IMR-90 (cell line): ENCODE data around the gene FOXK1. TPM values are rescaled to one million over a fixed set of nuclear protein-coding genes. Genes with fewer than 3 reads are reported as not detected.
A peak's percentile ranks its signal among the peaks of the same experiment; 100 is the strongest.

Experiments
- ATAC-seq: fragments of 200-7000 bp; cut with Tn5 transposase; 2 replicates; pipeline ENCODE4 v1.9.1; 2020; ENCODE audit warnings: low read depth, mild to moderate bottlenecking, moderate library complexity
- BruUV-seq: library from RNA; stranded (reverse); fragments of 400-500 nt; replicated peaks from 2 replicates; lab custom pipeline; 2021; lab: Mats Ljungman, UMichigan
- CTCF ChIA-PET: fragments of 300-600 bp; formaldehyde crosslinking; extraction: SDS; loops from one replicate; lab custom pipeline; 2021; ENCODE audit warnings: antibody characterized with exemption; lab: Yijun Ruan, JAX
- POLR2A ChIA-PET: fragments of 300-600 bp; sonication (Branson Sonifier 250); formaldehyde crosslinking; loops from one replicate; lab custom pipeline; 2022; ENCODE audit warnings: antibody characterized with exemption; ENCODE audit not compliant: unreplicated experiment; lab: Charles Lee
- DNase-seq: peaks from one replicate; pipeline ENCODE4 v3.0.0; 2013
- H2AFZ ChIP-seq: replicated peaks from 2 replicates; pipeline ENCODE3; 2013; ENCODE audit warnings: low read length, mild to moderate bottlenecking; ENCODE audit not compliant: poor library complexity
- H2AK5ac ChIP-seq: 2 replicates; pipeline ENCODE4 v1.6.1; 2013; ENCODE audit warnings: low read depth, low read length, inconsistent platforms
- H2AK9ac ChIP-seq: replicated peaks from 2 replicates; pipeline ENCODE3; 2013; ENCODE audit warnings: mild to moderate bottlenecking, low read depth, low read length, moderate library complexity; ENCODE audit not compliant: poor library complexity
- H2BK120ac ChIP-seq: 2 replicates; pipeline ENCODE4 v1.6.1; 2013; ENCODE audit warnings: low read depth, low read length, inconsistent platforms
- H2BK15ac ChIP-seq: 3 replicates; pipeline ENCODE4 v1.6.1; 2013; ENCODE audit warnings: low read depth, low read length, inconsistent platforms
- H2BK20ac ChIP-seq: 2 replicates; pipeline ENCODE4 v1.6.1; 2013; ENCODE audit warnings: low read depth, mild to moderate bottlenecking, inconsistent platforms, low read length, moderate library complexity
- H2BK5ac ChIP-seq: 2 replicates; pipeline ENCODE4 v1.6.1; 2013; ENCODE audit warnings: mild to moderate bottlenecking, low read depth, low read length, inconsistent platforms; ENCODE audit not compliant: poor library complexity, severe bottlenecking
- H3K14ac ChIP-seq: replicated peaks from 2 replicates; pipeline ENCODE4 v1.6.1; 2013; ENCODE audit warnings: low read depth, low read length, inconsistent platforms
- H3K18ac ChIP-seq: 2 replicates; pipeline ENCODE4 v1.6.1; 2013; ENCODE audit warnings: low read depth, low read length, control low read depth
- H3K23ac ChIP-seq: 2 replicates; pipeline ENCODE4 v1.6.1; 2013; ENCODE audit warnings: low read depth, low read length, inconsistent platforms
- H3K27ac ChIP-seq: 2 replicates; pipeline ENCODE4 v1.5.1; 2013; ENCODE audit warnings: mild to moderate bottlenecking, control low read depth, low read length; ENCODE audit not compliant: insufficient read depth
- H3K27me3 ChIP-seq: 2 replicates; pipeline ENCODE4 v1.6.1; 2013; ENCODE audit warnings: low read length; ENCODE audit not compliant: control insufficient read depth, insufficient read depth
- H3K36me3 ChIP-seq: 2 replicates; pipeline ENCODE4 v1.6.1; 2013; ENCODE audit warnings: low read length, mixed read lengths; ENCODE audit not compliant: control insufficient read depth, insufficient read depth
- H3K4ac ChIP-seq: 2 replicates; pipeline ENCODE4 v1.6.1; 2013; ENCODE audit warnings: low read depth, low read length, inconsistent platforms
- H3K4me1 ChIP-seq: 2 replicates; pipeline ENCODE4 v1.6.1; 2013; ENCODE audit warnings: low read length, mixed read lengths; ENCODE audit not compliant: control insufficient read depth, insufficient read depth
- H3K4me2 ChIP-seq: 2 replicates; pipeline ENCODE4 v1.6.1; 2013; ENCODE audit warnings: low read depth, mild to moderate bottlenecking, control low read depth, low read length, moderate library complexity
- H3K4me3 ChIP-seq: 2 replicates; pipeline ENCODE4 v1.5.1; 2013; ENCODE audit warnings: low read depth, mild to moderate bottlenecking, control low read depth, low read length, moderate library complexity; ENCODE audit not compliant: insufficient read depth
- H3K56ac ChIP-seq: 2 replicates; pipeline ENCODE4 v1.6.1; 2013; ENCODE audit warnings: low read length, inconsistent platforms; ENCODE audit not compliant: insufficient read depth; ENCODE audit errors: extremely low read depth
- H3K79me1 ChIP-seq, 2 experiments: 2 replicates each; pipeline ENCODE4 v1.6.1; 2013; ENCODE audit warnings: low read length in 2 of 2, inconsistent platforms in 1 of 2, low read depth in 1 of 2
- H3K9ac ChIP-seq: 2 replicates; pipeline ENCODE4 v1.6.1; 2013; ENCODE audit warnings: low read depth, low read length, control low read depth
- H3K9me1 ChIP-seq: 2 replicates; pipeline ENCODE4 v1.6.1; 2013; ENCODE audit warnings: low read length, inconsistent platforms; ENCODE audit not compliant: insufficient read depth
- H3K9me3 ChIP-seq: 2 replicates; pipeline ENCODE4 v1.6.1; 2013; ENCODE audit warnings: low read length; ENCODE audit not compliant: control insufficient read depth, insufficient read depth
- H4K20me1 ChIP-seq: 2 replicates; pipeline ENCODE4 v1.6.1; 2013; ENCODE audit warnings: low read length, inconsistent platforms; ENCODE audit not compliant: insufficient read depth
- H4K5ac ChIP-seq: 2 replicates; pipeline ENCODE4 v1.6.1; 2013; ENCODE audit warnings: mild to moderate bottlenecking, low read depth, low read length, control low read depth
- H4K8ac ChIP-seq, 2 experiments: 2 replicates each; pipeline ENCODE4 v1.6.1; 2013; ENCODE audit warnings: low read depth in 2 of 2, low read length in 2 of 2, control low read depth in 1 of 2, inconsistent platforms in 1 of 2
- H4K91ac ChIP-seq: 2 replicates; pipeline ENCODE4 v1.6.1; 2013; ENCODE audit warnings: low read depth, low read length, inconsistent platforms; ENCODE audit not compliant: insufficient read depth
- BHLHE40 ChIP-seq: fragments of 150-350 bp; IDR thresholded peaks from 2 replicates; pipeline ENCODE4 v1.6.1; 2016; ENCODE audit warnings: mild to moderate bottlenecking, low read depth, low read length
- CHD1 ChIP-seq: IDR thresholded peaks from 2 replicates; pipeline ENCODE4 v1.6.1; 2012; ENCODE audit warnings: low read depth, low read length, improper control_type of control experiment
- FOS ChIP-seq: fragments of 150-350 bp; IDR thresholded peaks from 2 replicates; pipeline ENCODE4 v1.6.1; 2016; ENCODE audit warnings: low read depth, low read length
- MAFK ChIP-seq: IDR thresholded peaks from 2 replicates; pipeline ENCODE4 v1.6.1; 2012; ENCODE audit warnings: low read depth, low read length, improper control_type of control experiment
- MAZ ChIP-seq: IDR thresholded peaks from 2 replicates; pipeline ENCODE4 v1.6.1; 2012; ENCODE audit warnings: low read depth, mild to moderate bottlenecking, low read length, improper control_type of control experiment, moderate library complexity, borderline replicate concordance
- NFE2L2 ChIP-seq: fragments of 150-350 bp; IDR thresholded peaks from 2 replicates; pipeline ENCODE4 v1.6.1; 2016; ENCODE audit warnings: low read depth, mild to moderate bottlenecking, low read length
- POLR2A ChIP-seq: IDR thresholded peaks from 2 replicates; pipeline ENCODE4 v1.6.1; 2012; ENCODE audit warnings: mild to moderate bottlenecking, low read depth, low read length
- RAD21 ChIP-seq: IDR thresholded peaks from 2 replicates; pipeline ENCODE4 v1.6.1; 2012; ENCODE audit warnings: low read length, improper control_type of control experiment
- RCOR1 ChIP-seq: IDR thresholded peaks from 2 replicates; pipeline ENCODE4 v1.6.1; 2012; ENCODE audit warnings: mild to moderate bottlenecking, low read length, improper control_type of control experiment; ENCODE audit not compliant: insufficient replicate concordance
- RFX5 ChIP-seq: IDR thresholded peaks from 2 replicates; pipeline ENCODE4 v1.8.0; 2012; ENCODE audit warnings: low read depth, mild to moderate bottlenecking, low read length, moderate library complexity
- SMC3 ChIP-seq: fragments of 150-350 bp; IDR thresholded peaks from 2 replicates; pipeline ENCODE4 v1.6.1; 2016; ENCODE audit warnings: low read depth, mild to moderate bottlenecking, antibody characterized with exemption, low read length, moderate library complexity
- USF2 ChIP-seq: fragments of 150-350 bp; IDR thresholded peaks from 2 replicates; pipeline ENCODE4 v1.6.1; 2017; ENCODE audit warnings: mild to moderate bottlenecking, antibody characterized with exemption, low read length, low read depth
- WGBS, 2 experiments: methylation state at CpG; one replicate each; pipeline versions ENCODE4 v1.1.5 to v1.1.7; 2013; ENCODE audit warnings: missing lambda C conversion rate in 2 of 2; ENCODE audit not compliant: insufficient read length in 1 of 2; ENCODE audit errors: extremely low coverage in 2 of 2; 5-methylcytosine and 5-hydroxymethylcytosine counted together
- dilution Hi-C: fragments of 300-500 bp; cut with HindIII; formaldehyde crosslinking; loops from one replicate; pipeline ENCODE4 v1.14.3; 2018; ENCODE audit warnings: low sequenced_read_pairs; ENCODE audit not compliant: unreplicated experiment
- in situ Hi-C: fragments of 300-500 bp; cut with MboI; formaldehyde crosslinking; loops from 3 replicates; pipeline ENCODE4 v1.14.3; 2019; ENCODE audit warnings: low sequenced_read_pairs, inconsistent platforms, mixed read lengths
- intact Hi-C: fragments of 100-400 bp; cut with micrococcal nuclease; formaldehyde crosslinking; loops from 2 replicates; pipeline ENCODE4 v1.10.0; 2022
- polyA plus RNA-seq, 3 experiments: library from polyadenylated mRNA; depleted of rRNA; stranded (reverse); fragments of >200 nt; gene quantifications; 2 replicates each; pipeline ENCODE4 v1.2.3, GENCODE V29; 2012; ENCODE audit warnings: low replicate concordance in 1 of 3
- total RNA-seq: library from RNA; depleted of rRNA; stranded (reverse); fragments of >200 nt; gene quantifications from 2 replicates; pipeline ENCODE4 v1.2.3, GENCODE V29; 2012
- TF ChIP-seq, protein P1 (sequence below): conservative IDR thresholded peaks from 2 replicates; pipeline ENCODE4 v1.5.1; 2012; ENCODE audit warnings: mild to moderate bottlenecking, low read depth, low read length, improper control_type of control experiment

FOXK1 gene
- total and polyA plus RNA-seq, 2 of the 4 experiments (the other 2 are of a cell fraction): 4.3 to 8.8 TPM

- Histone ChIP-seq H3K9me3 (no peaks in the 10 kb centered on the region), H3K27me3 (no peaks in the 10 kb centered on the region), H2BK5ac (peak overlapping the region; percentile 91), H2AFZ (peak overlapping the region; percentile 85), H3K27ac (peak overlapping the region; percentile 93), H2AK5ac (peak overlapping the region; percentile 94), H2BK20ac (peak overlapping the region; percentile 96), H3K14ac (peak overlapping the region; percentile 86), H3K4ac (peak overlapping the region; percentile 94), H4K8ac (peak overlapping the region; percentile 64 to 89), H3K18ac (peak overlapping the region; percentile 81), H3K9ac (peak overlapping the region; percentile 51), H2BK120ac (peak overlapping the region; percentile 89), H4K5ac (peak overlapping the region; percentile 84), H4K91ac (peak overlapping the region; percentile 96), H2AK9ac (peak overlapping the region; percentile 99), H3K4me3 (peak overlapping the region; percentile 7; the same call in 1 of the 2 replicates), H3K4me1 (peaks cover 14% of the 10 kb centered on the region), H2BK15ac (peak overlapping the region; percentile 96; the same call in 2 of the 3 replicates), H3K36me3 (peaks cover 33% of the 10 kb centered on the region), H3K56ac (peak overlapping the region; percentile 78), H3K4me2 (peak overlapping the region; percentile 79), H3K23ac (peak overlapping the region; percentile 93), H3K9me1 (peaks cover 10% of the 10 kb centered on the region), H4K20me1 (peaks cover 5% of the 10 kb centered on the region; the same call in 1 of the 2 replicates), H3K79me1 (peaks cover 22 to 77% of the 10 kb centered on the region in 2 experiments)
- dilution Hi-C loops: no loop called here
- intact Hi-C loops: no loop called here
- DNase-seq: peak; percentile 95
- ATAC-seq: peak; percentile 90
- CTCF ChIA-PET: interaction anchor here (0.6 kb wide), 1 partner anchor 14 kb away, joined by 4 read pairs; no protein-coding TSS in a partner anchor
- POLR2A ChIA-PET: interaction anchor here (0.6 kb wide), 1 partner anchor 602 kb away, joined by 3 read pairs; no protein-coding TSS in a partner anchor
- no TSS peak for BruUV-seq
- WGBS, 2 experiments: 13% methylated on average over 13 of the region's 23 CpGs; no CpG with 5 or more reads in 1 of the 2 experiments
- in situ Hi-C loops: no loop called here
- TF ChIP-seq POLR2A (peak; percentile 77), FOS (peak; percentile 86), NFE2L2 (peak; percentile 94), RAD21 (peak; percentile 38), CHD1 (peak; percentile 35; the same call in 1 of the 2 replicates), RCOR1 (no peak), SMC3 (peak; percentile 25; the same call in 1 of the 2 replicates), RFX5 (no peak), USF2 (no peak), BHLHE40 (peak; percentile 39; the same call in 1 of the 2 replicates), MAZ (no peak; the same call in 1 of the 2 replicates), MAFK (peak; percentile 71)
- TF ChIP-seq, protein P1, sequence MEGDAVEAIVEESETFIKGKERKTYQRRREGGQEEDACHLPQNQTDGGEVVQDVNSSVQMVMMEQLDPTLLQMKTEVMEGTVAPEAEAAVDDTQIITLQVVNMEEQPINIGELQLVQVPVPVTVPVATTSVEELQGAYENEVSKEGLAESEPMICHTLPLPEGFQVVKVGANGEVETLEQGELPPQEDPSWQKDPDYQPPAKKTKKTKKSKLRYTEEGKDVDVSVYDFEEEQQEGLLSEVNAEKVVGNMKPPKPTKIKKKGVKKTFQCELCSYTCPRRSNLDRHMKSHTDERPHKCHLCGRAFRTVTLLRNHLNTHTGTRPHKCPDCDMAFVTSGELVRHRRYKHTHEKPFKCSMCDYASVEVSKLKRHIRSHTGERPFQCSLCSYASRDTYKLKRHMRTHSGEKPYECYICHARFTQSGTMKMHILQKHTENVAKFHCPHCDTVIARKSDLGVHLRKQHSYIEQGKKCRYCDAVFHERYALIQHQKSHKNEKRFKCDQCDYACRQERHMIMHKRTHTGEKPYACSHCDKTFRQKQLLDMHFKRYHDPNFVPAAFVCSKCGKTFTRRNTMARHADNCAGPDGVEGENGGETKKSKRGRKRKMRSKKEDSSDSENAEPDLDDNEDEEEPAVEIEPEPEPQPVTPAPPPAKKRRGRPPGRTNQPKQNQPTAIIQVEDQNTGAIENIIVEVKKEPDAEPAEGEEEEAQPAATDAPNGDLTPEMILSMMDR: peak; percentile 22; the same call in 1 of the 2 replicates
Measured at GRCh38 chr7:4738711-4739527, 56.8 kb downstream of the FOXK1 start.
